Head of caudate nucleus (tissue), 42 donors: ENCODE results near the gene ATP8B3.

Experiments used
- DNase-seq, 42 donors: peaks; one replicate each; pipeline versions ENCODE4 v3.0.0 to v3.0.0-alpha.2; 2020 to 2021; ENCODE audit warnings: mixed read lengths in 7 of 42
- intact Hi-C: fragments of 100-400 bp; cut with DNase I; formaldehyde crosslinking; loops from one replicate; pipeline ENCODE4 v1.15.0; 2022

ATP8B3 gene

GRCh38 chr19:1811942-1812425, at the start of gene ATP8B3:
ATP8B3 (minus strand) TSS chr19:1812276; CDS start chr19:1811736, 540 bp downstream.
- DNase-seq, result peak in 1 of 42 donors; percentile 68
- intact Hi-C loops, result no loop called here

GRCh38 chr19:1861599-1862031, 49.5 kb upstream of the ATP8B3 start:
- intact Hi-C loops, result no loop called here
- no peak for DNase-seq

GRCh38 chr19:1860821-1861598, 48.9 kb upstream of the ATP8B3 start:
- intact Hi-C loops, result no loop called here

GRCh38 chr19:1860042-1860775, 48.1 kb upstream of the ATP8B3 start:
- intact Hi-C loops, result no loop called here
- peak in 35 of 42 donors; percentile 44 to 91 (median 71) for DNase-seq

More at GRCh38 chr19:1860821-1861598, 48.9 kb upstream of the ATP8B3 start:
- DNase-seq, result no peak

- intact Hi-C loops, result no loop called here
- peak in 10 of 42 donors; percentile 44 to 81 (median 55) for DNase-seq
Observed at GRCh38 chr19:1859331-1859781, 47.3 kb upstream of the ATP8B3 start.

GRCh38 chr19:1858412-1859081, 46.5 kb upstream of the ATP8B3 start:
- peak in 2 of 42 donors; percentile 37 to 43 for DNase-seq
- intact Hi-C loops, result no loop called here

- intact Hi-C loops, result no loop called here
Observed at GRCh38 chr19:1857648-1858326, 45.7 kb upstream of the ATP8B3 start.

GRCh38 chr19:1856698-1857603, 44.9 kb upstream of the ATP8B3 start:
- DNase-seq, result peak in 21 of 42 donors; percentile 40 to 78 (median 60)
- intact Hi-C loops, result no loop called here

More at GRCh38 chr19:1857648-1858326, 45.7 kb upstream of the ATP8B3 start:
- DNase-seq, result peak in 4 of 42 donors; percentile 20 to 48 (median 26)

GRCh38 chr19:1856345-1856697, 44.2 kb upstream of the ATP8B3 start:
- no peak for DNase-seq
- intact Hi-C loops, result no loop called here

- intact Hi-C loops, result no loop called here
- DNase-seq, result peak in 1 of 42 donors; percentile 2
Observed at GRCh38 chr19:1855828-1856255, 43.8 kb upstream of the ATP8B3 start.

GRCh38 chr19:1855040-1855827, 43.2 kb upstream of the ATP8B3 start:
- peak in 34 of 42 donors; percentile 29 to 81 (median 67) for DNase-seq

GRCh38 chr19:1854542-1855039, 42.5 kb upstream of the ATP8B3 start:
- no peak for DNase-seq
- intact Hi-C loops, result no loop called here

More at GRCh38 chr19:1855040-1855827, 43.2 kb upstream of the ATP8B3 start:
- intact Hi-C loops, result no loop called here

GRCh38 chr19:1854039-1854541, 42.0 kb upstream of the ATP8B3 start:
- intact Hi-C loops, result no loop called here
- DNase-seq, result no peak

- intact Hi-C loops, result no loop called here
Observed at GRCh38 chr19:1853295-1854038, 41.4 kb upstream of the ATP8B3 start.

GRCh38 chr19:1852581-1853128, 40.6 kb upstream of the ATP8B3 start:
- DNase-seq, result no peak
- intact Hi-C loops, result no loop called here

More at GRCh38 chr19:1853295-1854038, 41.4 kb upstream of the ATP8B3 start:
- DNase-seq, result peak in 37 of 42 donors; percentile 43 to 83 (median 70)
